Activated CD8-positive, alpha-beta memory T cell treated with anti-CD3 and anti-CD28 coated beads, Interleukin-2, amount 50 U/mL, for 48 hours (primary cell): ENCODE measurements around the gene TACSTD2.
"Not testable (repeated sequence)": the region's sequence is repeated elsewhere in the genome, so short reads cannot be mapped to it uniquely, and the experiment has no call there.

Experiments
- DNase-seq: peaks from one replicate; pipeline ENCODE4 v3.0.0-alpha.2; 2020

TACSTD2 gene

GRCh38 chr1:58561633-58562032 is 15.4 kb downstream of the TACSTD2 start:
- no peak for DNase-seq

- no peak for DNase-seq
Measured at GRCh38 chr1:58555393-58555792, 21.7 kb downstream of the TACSTD2 start.

GRCh38 chr1:58551186-58552140 is 25.6 kb downstream of the TACSTD2 start:
- DNase-seq, result no peak

GRCh38 chr1:58549291-58549690 is 27.8 kb downstream of the TACSTD2 start:
- DNase-seq, result not testable (repeated sequence)

DNA sequence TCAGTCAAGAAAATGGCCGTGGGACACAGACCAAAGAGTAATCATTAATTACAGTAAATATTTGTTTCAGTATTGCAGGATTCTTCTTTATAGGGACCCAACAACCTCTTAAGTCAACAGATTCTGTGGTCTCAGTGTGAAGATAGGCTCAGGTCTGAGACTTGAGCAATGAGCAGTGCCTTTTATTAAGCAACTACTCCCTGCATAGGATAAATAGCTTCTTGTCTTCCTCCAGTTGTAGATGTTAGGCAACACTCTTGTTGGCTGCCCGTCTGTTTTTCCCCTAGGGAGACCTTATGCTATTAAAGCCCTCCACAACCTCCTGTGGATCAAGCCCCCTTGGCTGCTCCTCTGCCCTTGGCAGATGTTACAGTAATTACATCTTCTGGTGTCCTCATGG is 28.7 kb downstream of the TACSTD2 start:
- no peak for DNase-seq

DNA sequence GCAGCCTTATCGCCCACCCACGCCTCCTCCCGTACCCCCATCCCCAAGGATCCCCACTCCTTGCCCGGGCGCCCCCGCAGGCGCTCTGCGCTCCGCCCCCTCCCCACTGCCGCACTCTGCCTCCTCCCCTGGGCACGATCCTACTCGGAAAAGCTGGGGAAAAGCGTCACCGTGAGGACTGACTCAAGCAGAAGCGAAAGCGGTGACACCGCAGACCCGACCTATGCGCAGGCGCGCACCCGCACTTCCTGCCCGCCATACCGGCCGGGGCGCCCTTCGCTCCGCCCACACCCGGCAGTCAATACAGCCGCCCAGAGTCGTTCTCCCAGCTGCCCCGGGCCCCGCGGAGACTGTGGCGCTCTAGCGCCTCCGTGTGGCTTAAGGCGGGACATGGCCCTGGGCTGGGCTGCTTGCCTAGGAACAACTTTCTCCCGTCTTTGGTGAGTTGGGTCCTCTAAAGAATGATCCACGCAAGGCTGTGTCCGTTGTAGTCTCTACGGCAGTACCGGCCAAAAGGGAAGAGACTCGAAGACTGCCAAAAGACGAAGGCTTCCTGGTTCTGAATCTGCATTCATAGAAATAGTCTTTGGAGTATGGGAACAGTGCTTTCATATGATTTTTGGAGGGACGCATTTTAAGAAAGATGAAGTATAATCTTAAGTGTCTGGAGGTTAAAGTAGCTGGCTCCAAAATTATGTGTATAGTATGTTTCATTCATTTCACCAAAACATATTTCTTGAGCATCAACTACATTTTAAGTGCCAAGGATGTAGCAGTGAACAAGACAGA is 30.3 kb downstream of the TACSTD2 start, which contains the start of gene OMA1:
Gene OMA1, minus strand, starts transcription at position 207 of the 789 bp plus-strand sequence. CDS start 7,432 bp downstream, outside the sequence.
- DNase-seq, result peak; percentile 98

GRCh38 chr1:58545591-58546519 is 31.2 kb downstream of the TACSTD2 start:
- peak; percentile 88 for DNase-seq

- no peak for DNase-seq
Measured at GRCh38 chr1:58543260-58543659, 33.8 kb downstream of the TACSTD2 start.

GRCh38 chr1:58539553-58539952 is 37.5 kb downstream of the TACSTD2 start:
- DNase-seq, result no peak

DNA sequence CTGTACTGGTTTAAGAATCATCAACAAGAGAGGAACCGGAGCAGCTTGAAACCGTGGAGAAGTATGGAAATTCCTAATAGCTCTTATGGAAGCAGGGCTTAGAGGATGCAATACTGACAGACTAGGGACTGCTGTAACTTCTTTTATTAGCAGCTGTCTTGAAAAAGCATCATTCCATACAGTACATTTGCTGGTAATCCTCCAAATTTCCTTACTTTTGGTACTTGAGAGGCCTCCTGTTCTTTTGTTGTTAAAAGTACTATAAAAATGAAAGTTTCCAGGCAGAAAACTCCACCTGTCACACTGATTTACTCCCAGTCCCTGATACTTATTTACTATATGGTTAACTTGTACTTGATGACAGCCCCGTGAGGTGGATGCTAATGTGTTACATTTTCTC is 38.2 kb downstream of the TACSTD2 start:
- DNase-seq, result no peak

DNA sequence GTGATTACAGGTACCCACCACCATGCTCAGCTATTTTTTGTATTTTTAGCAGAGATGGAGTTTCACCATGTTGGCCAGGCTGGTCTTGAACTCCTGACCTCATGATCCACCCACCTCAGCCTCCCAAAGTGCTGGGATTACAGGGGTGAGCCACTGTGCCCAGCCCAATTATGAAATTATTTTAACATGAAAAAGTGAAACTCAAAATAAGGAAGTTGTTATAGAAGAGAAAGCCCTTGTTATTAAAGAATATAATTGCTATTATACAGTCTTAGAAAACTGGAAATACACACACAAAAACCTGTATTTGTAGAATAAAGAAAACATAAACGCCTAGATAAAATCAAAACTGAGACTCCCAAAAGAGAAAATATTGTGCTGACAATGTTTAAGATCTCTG is 45.2 kb downstream of the TACSTD2 start:
- DNase-seq, result not testable (repeated sequence)

DNA sequence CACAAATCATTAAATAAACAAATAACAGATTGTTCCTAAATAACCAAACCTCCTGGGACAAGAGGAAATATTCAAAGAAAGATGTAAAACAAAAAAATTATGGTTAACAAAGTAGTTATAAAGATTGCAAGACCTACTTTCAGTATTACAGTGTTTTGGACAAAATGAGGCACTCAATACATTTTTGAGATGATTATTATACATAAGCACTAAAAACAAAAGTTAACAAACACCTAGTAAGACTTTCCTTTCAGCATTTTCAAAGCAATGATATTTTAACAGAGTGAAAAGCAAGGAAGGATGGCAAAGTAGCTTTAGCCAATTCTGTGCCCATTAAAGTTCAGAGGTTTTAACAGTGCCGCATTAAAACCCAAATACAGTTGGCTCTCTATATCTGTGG is 47.8 kb downstream of the TACSTD2 start:
- DNase-seq, result no peak

GRCh38 chr1:58528518-58528917 is 48.5 kb downstream of the TACSTD2 start:
- DNase-seq, result no peak
